22Rv1 (cell line): Measurements from ENCODE around the gene DYRK1B.

Source experiments
- H3K27ac ChIP-seq: fragments of 450-650 bp; 2 replicates; pipeline ENCODE4 v1.5.1; 2017
- CTCF ChIP-seq: fragments of 450-650 bp; IDR thresholded peaks from 2 replicates; pipeline ENCODE4 v1.5.1; 2017; ENCODE audit warnings: mild to moderate bottlenecking
- ZFX ChIP-seq: fragments of 450-650 bp; IDR thresholded peaks from 2 replicates; pipeline ENCODE4 v1.6.1; 2017; ENCODE audit warnings: antibody characterized with exemption, borderline replicate concordance

Gene DYRK1B

GRCh38 chr19:39833160-39833463 is 850 bp downstream of the DYRK1B start:
- peak overlapping the region; percentile 71 for H3K27ac ChIP-seq

GRCh38 chr19:39832341-39833083 is 1.4 kb downstream of the DYRK1B start:
- no peak for TF ChIP-seq CTCF
- no peak for TF ChIP-seq ZFX
- peak overlapping the region; percentile 71 for H3K27ac ChIP-seq

More at GRCh38 chr19:39833160-39833463, 850 bp downstream of the DYRK1B start:
- no peak for TF ChIP-seq CTCF
- no peak for TF ChIP-seq ZFX

- TF ChIP-seq CTCF, result no peak
- no peak for TF ChIP-seq ZFX
- H3K27ac ChIP-seq, result no peak overlapping the region
These were observed 2.3 kb downstream of the DYRK1B start for GRCh38 chr19:39831679-39832078.

GRCh38 chr19:39830847-39831246 is 3.1 kb downstream of the DYRK1B start:
- no peak overlapping the region for H3K27ac ChIP-seq
- no peak for TF ChIP-seq CTCF
- no peak for TF ChIP-seq ZFX

GRCh38 chr19:39830406-39830805 is 3.6 kb downstream of the DYRK1B start:
- H3K27ac ChIP-seq, result no peak overlapping the region
- TF ChIP-seq ZFX (no peak), CTCF (no peak)

GRCh38 chr19:39829702-39830275 is 4.2 kb downstream of the DYRK1B start:
- H3K27ac ChIP-seq, result no peak overlapping the region
- no peak for TF ChIP-seq ZFX
- TF ChIP-seq CTCF, result no peak

GRCh38 chr19:39828654-39829032 is 5.3 kb downstream of the DYRK1B start:
- TF ChIP-seq ZFX, result no peak
- TF ChIP-seq CTCF, result no peak
- H3K27ac ChIP-seq, result 0 out of 2 replicates have a peak overlapping the region, but pooled peaks have one; percentile 20
